Right ventricle myocardium inferior (tissue), 1 donor: ENCODE results near the gene TRPM3. TPM values are rescaled to one million over a fixed set of nuclear protein-coding genes. Genes with fewer than 3 reads are reported as not detected.
A peak's percentile ranks its signal among the peaks of the same experiment; 100 is the strongest.

ENCODE experiments used
- ATAC-seq: fragments of 200-7000 bp; cut with Tn5 transposase; one replicate; pipeline ENCODE4 v1.9.1; 2020; ENCODE audit warnings: mild to moderate bottlenecking, moderate library complexity
- DNase-seq: peaks from one replicate; pipeline ENCODE4 v3.0.0; 2021; ENCODE audit errors: missing footprints
- intact Hi-C: fragments of 100-400 bp; cut with DNase I; formaldehyde crosslinking; loops from one replicate; pipeline ENCODE4 v1.11.0; 2022
- microRNA-seq: library from miRNA; unstranded; fragments of <30 nt; microRNA quantifications from one replicate; pipeline ENCODE4 v1.2.0, GENCODE V29; 2020
- total RNA-seq: library from RNA; stranded (reverse); fragmentation: NEBNext Ultra II Directional; extraction: Animal tissue kit (Norgen Biotek cat#: 25700); gene quantifications from one replicate; pipeline ENCODE4 v1.2.1, GENCODE V29; 2021
- donor health status: DM: no; HTN: yes; CAD: no; lungs with severe emphysema.

Gene TRPM3
- total RNA-seq, 1 donor from 2014 or later: not detected

DNA sequence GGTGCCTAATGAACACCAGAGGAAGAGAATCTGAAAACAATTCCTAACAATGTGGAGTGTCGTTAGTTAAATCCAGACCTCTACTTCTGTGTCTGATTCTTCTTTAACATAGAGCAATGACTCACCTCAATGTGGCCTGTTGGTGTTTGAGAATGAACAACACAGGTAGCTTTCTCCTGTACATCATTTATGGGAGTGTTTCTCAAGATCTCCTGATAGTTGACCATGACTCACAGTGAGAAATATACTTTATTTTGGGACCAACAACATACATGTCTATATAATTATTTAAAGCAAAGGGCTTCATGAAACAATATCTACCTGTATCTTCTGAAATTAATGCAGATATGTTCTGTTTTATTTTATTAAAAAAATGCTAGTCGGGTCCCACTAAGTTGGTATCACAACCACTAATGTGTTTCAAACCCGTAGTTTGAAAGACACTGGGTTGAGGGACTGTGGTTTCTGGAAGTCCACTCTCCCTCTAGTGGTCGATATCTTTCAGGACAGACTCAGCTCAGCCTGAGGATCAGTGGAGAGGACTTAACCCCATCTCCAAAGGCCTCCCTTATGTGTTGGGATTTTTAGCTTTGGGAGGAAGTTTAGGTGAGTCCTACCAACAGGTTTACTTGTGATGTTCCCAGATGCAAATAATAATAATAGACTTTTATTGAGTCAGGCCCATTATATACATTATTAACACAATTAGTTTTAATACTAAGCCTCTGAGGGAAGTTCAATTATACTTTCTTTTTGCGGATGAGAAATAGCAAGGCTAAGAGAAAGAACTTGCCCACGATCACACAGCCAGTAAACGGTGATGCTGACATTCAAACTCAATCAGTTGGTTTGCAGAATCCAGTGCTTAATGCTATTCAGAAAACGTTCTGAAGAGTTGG, 636.9 kb downstream of the TRPM3 start:
- DNase-seq: no peak
- intact Hi-C loops: loop anchor here (1.0 to 5.0 kb wide), 2 partner anchors 65 to 132 kb away; no protein-coding TSS in a partner anchor
- ATAC-seq: peak; percentile 67

DNA sequence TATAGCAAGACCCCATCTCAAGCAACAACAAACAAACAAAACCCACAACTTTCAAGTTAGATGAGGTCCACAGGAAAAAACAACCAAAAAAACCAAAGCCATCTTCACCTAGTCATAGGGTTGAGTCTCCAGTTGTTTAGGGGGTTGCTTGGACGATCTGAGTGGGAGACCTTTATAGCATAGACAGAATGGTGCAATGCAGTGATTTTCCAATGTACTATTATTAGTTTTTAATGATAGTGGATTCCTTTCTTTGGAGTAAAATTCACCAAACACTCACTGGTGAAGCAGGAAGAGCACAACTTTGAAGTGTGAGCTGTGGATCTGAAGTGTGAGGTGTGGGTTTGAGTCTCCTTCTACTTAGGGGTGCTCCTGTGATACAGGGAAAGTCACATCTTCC, 640.0 kb downstream of the TRPM3 start:
- ATAC-seq (no peak), DNase-seq (no peak)
- intact Hi-C loops: loop anchor here (5.0 kb wide), 1 partner anchor 129 kb away; no protein-coding TSS in a partner anchor

DNA sequence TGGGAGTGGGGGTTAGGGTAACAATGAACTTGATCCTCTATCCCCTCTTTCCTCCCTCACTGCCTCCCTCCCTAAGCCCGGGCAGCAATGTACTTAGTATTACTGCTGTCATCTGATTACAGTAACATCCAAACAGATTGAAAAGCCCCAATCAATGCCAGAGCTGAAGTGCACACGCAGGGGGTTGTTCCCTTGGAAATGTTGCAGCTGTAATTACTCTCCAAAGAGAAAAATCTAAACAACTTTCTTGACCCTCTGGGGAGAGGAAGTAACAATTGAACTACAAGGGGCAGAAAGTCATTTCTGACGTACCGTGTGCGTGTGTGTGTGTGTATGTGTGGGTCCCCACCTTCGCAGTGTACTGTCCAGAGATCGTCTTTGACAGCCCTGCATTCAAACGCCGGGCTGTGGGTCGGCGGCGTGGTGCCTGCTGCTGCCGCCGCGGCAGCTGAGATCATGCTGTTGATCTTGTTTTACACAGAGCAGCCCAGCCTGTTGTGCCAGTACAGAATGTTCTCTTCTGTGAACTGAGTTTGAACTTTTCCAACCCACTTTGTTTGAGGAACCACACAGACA, 640.9 kb downstream of the TRPM3 start:
- peak; percentile 94 for DNase-seq
- intact Hi-C loops: loop anchor here (1.0 to 5.0 kb wide), 3 partner anchors 60 to 128 kb away; no protein-coding TSS in a partner anchor
- ATAC-seq: peak; percentile 92

DNA sequence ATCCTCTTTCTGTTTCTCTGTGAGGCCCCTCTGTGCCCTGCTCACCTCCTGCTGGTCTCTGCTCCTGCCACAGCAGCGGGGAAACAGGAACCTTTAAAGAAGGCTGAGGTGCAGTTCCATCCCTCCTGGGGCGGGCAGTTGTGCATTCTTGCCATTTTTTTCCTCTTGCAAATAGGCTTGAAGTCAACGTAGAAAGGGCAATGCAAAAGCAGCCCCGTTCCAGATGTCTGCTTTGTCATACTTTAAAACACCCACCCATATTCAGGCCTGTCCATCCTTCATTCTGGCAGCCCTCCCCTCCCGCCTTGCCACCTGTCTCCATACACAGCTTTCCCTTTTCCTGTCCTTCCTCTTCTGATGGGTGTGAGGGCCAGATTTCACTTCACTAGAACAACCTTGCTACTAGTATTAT, 641.5 kb downstream of the TRPM3 start:
- ATAC-seq (peak; percentile 2), DNase-seq (no peak)
- intact Hi-C loops: loop anchor here (1.0 to 5.0 kb wide), 3 partner anchors 60 to 128 kb away; no protein-coding TSS in a partner anchor

Small RNAs within 50 kb of the gene (microRNA-seq; reads per million reads assigned to microRNA genes)
- gene MIR204: 23.5 reads per million, percentile 35 among the genes with 10 or more reads in this experiment
